GM12873 (cell line): Measurements from ENCODE around the gene MCM7.

Experiments
- TF ChIP-seq, protein P1 (sequence below): IDR thresholded peaks from 2 replicates; pipeline ENCODE4 v1.5.1; 2012; ENCODE audit warnings: low read depth, mild to moderate bottlenecking, moderate library complexity, low read length, control low read depth; ENCODE audit not compliant: insufficient read depth; ENCODE audit errors: missing control alignments

The MCM7 gene

GRCh38 chr7:100101016-100101862 is at the start of gene MCM7, which contains the start of gene AP4M1:
Gene MCM7 (minus strand): TSS chr7:100101397. CDS start chr7:100101294, 103 bp downstream.
Gene AP4M1 (plus strand): TSS chr7:100101643. CDS start chr7:100101715, 72 bp downstream.
- TF ChIP-seq, protein P1, sequence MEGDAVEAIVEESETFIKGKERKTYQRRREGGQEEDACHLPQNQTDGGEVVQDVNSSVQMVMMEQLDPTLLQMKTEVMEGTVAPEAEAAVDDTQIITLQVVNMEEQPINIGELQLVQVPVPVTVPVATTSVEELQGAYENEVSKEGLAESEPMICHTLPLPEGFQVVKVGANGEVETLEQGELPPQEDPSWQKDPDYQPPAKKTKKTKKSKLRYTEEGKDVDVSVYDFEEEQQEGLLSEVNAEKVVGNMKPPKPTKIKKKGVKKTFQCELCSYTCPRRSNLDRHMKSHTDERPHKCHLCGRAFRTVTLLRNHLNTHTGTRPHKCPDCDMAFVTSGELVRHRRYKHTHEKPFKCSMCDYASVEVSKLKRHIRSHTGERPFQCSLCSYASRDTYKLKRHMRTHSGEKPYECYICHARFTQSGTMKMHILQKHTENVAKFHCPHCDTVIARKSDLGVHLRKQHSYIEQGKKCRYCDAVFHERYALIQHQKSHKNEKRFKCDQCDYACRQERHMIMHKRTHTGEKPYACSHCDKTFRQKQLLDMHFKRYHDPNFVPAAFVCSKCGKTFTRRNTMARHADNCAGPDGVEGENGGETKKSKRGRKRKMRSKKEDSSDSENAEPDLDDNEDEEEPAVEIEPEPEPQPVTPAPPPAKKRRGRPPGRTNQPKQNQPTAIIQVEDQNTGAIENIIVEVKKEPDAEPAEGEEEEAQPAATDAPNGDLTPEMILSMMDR = no peak

GRCh38 chr7:100148559-100149328 is 47.5 kb upstream of the MCM7 start, which contains the start of gene LAMTOR4:
Gene LAMTOR4 (plus strand): TSS chr7:100148918. CDS start chr7:100148973, 55 bp downstream.
- TF ChIP-seq, protein P1 = peak; percentile 17

GRCh38 chr7:100148225-100148558 is 47.0 kb upstream of the MCM7 start:
- TF ChIP-seq, protein P1 = no peak

- TF ChIP-seq, protein P1 = no peak
Measured at GRCh38 chr7:100147278-100147677, 46.1 kb upstream of the MCM7 start.

GRCh38 chr7:100142461-100142860 is 41.3 kb upstream of the MCM7 start:
- TF ChIP-seq, protein P1 = no peak

DNA sequence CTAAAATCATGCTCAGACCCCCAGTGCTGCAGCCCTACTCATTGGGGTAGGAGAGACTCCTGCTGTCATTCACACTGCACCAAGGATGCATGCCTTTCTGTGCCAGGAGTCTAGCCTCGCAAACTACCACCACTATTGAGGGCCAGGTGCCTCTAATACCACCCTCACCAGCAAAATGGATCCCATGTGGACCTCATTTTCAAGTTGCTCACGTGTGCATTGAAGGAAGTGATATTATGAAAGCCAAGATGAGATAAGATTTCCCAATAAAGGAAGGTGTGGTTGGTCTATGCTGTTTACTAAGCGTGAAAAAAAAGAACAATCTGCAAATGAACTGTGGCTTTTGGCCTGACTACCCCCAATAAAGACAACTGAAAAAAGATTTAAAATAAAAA is 40.4 kb upstream of the MCM7 start:
- TF ChIP-seq, protein P1 = no peak

GRCh38 chr7:100137851-100138760 is 36.9 kb upstream of the MCM7 start:
- TF ChIP-seq, protein P1 = no peak
